Muscle of arm (tissue), 12 donors: ENCODE data around the gene ASIC4. TPM values are rescaled to one million over a fixed set of nuclear protein-coding genes. Genes with fewer than 3 reads are reported as not detected.

Experiments
- DNase-seq: peaks from one replicate; pipeline ENCODE4 v3.0.0-alpha.2; 2013
- polyA plus RNA-seq, 12 donors: library from polyadenylated mRNA; unstranded; fragments of 120-200 nt; gene quantifications; one replicate each; pipeline ENCODE4 v1.2.1, GENCODE V29; 2013; ENCODE audit not compliant: insufficient read length in 12 of 12

The ASIC4 gene
- polyA plus RNA-seq, 12 donors: 0.24 to 1.1 (median 0.48) TPM; not detected in 2

DNA sequence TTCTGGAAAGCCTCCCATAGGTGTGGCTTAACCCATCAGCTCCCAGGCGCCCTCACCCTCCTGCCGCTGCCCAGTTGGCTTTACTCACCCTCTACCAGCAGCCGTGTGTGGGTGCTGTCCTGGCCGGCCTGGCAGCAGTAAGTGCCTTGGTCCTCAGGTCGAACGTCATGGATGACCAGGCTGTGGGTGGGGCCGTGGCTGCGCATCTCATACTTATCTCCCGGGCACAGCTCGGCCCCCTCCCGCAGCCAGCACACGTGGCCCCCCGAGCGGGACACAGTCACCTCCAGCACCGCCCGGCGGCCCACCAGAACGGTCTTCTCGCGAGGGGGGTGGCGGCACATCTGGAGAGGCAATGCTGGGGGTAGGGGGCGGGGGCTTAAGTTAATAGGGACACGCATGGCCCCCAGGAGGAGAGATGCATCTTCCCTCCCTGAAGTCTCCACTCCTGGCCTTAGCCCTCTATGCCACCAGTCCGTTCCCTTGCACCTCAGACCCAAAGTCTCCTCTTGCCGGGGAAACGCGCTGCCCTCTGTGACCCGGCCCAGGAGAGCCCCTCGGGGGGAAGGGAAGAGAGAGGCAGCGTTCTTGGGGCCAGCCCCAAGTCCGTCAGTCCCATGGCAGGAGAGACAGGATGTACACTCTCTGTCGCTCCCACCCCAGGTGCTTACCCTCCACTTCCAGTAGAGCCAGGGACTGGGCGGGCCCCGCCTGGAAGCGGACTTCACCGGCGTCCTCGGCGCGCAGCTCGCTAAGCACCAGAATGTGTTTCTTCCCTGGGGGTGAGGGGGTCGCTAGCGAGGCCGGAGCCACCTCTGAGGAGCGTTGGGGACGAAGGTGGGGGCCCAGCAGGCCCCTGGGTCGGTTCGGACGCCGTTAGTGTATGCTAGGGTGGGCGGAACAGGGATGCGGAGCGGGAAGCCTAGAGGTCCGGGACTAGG, 37.4 kb downstream of the ASIC4 start:
- no peak for DNase-seq

DNA sequence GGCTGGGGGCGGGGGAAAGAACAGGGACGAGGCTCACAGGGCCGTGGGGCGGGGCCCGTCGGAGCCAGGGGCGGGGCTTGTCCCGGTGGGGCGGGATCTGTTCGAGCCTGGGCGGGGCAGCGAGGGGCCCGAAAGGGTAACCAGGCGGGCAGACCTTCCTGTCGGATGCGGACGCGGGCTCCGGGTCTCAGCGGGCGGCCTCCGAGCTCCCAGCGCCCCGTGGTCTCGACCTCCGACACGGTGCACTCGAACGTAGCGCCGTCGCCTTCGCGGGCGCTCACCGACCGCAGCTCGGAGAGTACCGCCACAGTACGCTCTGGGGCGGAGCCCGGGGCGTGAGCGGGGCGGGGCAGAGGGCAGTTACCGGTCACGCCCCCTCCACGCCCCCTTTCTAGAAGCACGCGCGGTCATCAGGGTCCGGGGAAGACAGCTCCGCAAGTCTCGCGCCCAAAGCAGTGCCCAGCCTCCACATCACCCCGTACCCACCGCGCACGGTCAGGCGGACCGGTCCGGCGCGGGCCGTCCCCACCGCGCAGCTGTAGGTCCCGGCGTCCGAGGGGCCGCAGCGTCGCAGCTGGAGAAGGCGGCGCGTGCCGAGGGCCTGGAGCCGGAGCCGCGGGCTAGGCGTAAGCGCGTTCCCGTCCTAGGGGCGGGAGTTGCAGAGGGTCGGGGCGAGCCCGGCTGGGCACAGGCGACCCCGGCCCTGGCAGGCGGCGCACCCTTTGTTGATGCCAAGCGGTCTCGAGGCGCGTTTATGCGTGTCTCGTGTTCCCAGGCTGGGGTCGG, 38.3 kb downstream of the ASIC4 start:
- DNase-seq: peak; percentile 91

DNA sequence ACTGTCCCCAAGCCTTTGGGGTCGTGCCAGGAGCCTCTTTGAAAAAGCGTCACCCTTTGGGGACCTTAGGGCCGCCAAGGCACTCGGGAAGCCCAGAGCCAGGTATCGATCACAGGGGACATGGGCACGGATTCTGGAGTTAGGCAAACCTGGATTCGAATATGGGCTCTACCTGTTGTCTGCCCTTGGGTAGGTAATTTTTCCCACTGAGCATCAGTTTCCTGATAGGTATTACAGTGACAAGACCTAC, 38.8 kb downstream of the ASIC4 start:
- no peak for DNase-seq

DNA sequence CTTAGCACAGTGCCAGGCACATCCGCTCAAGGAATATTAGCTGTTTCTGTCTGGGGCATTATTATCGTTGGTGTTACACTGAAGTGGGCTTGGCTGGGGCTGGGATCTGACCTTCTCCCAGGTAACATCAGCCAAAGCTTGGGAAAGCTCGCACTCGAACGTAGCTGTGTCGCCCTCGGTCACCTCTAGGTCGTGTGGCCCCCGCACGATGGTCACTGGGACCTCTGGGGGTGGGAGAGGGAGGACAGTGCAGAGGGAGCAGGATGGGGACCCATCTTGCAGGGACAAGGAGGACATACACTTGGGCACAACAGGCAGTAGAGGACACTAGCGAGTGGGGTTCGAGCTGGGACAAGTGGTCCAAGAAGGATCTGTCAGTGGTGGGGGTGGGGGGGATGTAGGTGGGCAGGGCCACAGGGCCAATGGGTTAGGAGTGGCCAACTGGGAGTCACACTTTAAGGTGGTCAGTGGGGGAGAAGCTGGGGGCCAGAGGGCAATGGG, 39.2 kb downstream of the ASIC4 start:
- no peak for DNase-seq

DNA sequence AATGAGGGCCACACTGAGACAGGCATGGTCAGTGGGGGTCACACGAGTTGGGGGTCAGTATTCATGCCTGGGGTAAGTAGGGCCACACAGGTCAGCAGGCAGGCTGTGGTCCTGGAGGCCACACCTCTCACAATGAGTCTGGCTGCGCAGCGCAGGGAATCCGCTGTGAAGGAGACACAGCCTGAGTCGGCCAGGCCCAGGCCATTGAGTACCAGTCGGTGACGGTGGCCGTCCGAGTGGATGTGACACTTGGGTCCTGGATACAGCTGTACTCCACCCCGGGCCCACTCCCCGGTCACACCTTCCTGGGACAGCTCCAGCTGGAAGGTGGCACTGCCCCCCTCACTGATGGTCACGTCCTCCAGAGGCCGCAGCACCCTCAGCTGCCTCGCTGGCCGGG, 40.1 kb downstream of the ASIC4 start:
- no peak for DNase-seq

DNA sequence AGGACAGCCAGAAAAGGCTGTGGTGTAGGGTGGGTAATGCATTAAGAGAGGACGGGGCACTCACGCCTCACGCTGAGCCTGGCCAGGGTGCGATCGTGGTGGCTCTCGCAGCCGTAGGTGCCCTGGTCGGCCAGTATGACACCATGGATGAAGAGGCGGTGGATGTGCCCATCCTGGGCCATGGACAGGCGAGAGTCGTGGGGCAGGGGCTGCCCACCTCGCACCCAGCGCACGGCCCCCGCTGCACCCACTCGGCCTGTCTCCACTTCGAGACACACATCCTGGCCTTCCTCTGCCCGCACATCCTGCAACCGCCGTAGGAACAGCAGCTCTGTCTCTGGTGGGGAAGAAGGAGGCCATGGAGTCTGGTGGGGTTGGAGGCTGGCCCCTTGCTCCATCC, 41.7 kb downstream of the ASIC4 start:
- DNase-seq: no peak

DNA sequence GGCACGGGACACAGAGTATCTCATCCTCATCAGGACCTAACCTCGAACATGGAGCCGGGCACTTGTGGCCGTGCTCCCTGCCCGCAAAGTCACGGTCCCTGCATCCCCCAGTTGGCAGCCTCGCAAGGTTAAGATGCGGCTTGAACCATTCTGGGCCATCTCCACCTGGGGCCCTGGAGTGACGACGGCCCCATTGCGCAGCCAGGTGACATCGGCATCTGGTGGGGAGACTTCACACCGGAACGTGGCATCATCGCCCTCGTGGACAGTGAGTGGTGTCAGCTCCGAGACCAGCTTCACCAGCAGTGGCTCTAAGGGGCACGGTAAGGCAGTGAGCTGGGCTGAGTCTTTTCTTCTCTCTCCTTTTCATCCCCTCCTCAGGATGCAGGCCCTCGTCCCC, 42.1 kb downstream of the ASIC4 start:
- DNase-seq: no peak

DNA sequence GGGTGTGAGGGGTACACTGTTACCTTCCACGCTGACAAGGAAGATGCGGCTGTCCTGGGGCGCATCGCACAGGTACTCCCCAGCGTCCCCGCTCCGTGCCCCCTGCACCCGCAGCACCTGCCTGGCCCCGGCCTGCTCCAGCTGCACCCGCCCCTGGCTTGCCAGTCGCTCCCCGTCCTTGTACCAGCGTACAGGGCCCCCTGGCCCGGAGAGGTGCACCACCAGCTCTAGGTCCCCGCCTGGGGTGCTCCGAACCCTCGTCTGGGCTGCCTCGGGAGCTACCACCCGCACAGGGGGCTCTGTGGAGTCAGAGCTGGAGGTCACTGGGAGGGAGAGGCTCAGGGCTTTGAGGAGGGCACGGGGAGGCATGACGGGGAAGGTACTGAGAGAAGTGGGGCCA, 43.0 kb downstream of the ASIC4 start:
- no peak for DNase-seq

DNA sequence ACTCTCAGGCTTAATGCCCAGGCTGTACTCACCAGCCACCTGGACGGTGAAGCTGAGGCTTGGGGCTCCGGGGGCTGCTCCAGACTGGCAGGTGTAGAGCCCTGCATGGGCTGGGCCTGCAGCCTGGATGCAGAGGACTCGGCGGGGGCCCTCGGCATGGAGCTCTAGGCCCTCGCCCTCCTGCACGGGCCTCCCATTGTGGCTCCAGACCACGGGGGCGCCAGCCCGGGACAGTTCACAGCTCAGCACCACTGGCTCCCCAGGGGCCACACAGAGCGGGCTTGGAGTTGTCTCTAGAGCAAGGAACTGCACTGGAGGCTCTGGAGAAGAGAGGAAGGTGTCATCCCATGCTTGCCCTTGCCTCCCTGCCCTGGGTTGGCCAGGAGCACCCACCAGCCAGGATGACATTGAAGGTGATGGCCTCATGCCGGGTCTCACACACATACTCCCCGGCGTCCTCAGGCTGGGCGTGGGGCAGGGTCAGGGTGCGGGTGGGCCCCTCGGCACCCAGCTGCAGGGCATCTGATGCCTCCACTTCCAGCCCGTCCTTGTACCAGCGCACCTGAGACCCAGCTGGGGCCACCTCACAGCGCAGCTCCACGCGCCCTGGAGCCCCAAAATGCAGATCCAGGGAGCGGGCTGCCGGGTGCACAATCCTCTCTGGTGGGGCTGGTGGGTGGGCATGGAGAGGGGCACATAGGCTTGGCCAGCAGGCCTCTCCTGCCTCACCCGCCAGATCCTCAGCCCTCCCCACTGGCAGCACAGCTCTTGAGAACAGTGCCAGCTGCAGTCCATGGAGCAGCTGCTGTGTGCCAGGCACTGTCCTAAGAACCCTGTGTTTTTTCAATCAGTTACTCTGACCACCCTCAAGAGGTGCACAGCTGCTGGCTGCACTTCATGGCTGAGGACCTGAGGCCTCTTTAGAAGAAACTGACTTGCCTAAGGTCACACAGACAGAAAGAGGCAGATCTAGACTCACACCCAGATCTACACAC, 43.8 kb downstream of the ASIC4 start:
- DNase-seq: no peak

DNA sequence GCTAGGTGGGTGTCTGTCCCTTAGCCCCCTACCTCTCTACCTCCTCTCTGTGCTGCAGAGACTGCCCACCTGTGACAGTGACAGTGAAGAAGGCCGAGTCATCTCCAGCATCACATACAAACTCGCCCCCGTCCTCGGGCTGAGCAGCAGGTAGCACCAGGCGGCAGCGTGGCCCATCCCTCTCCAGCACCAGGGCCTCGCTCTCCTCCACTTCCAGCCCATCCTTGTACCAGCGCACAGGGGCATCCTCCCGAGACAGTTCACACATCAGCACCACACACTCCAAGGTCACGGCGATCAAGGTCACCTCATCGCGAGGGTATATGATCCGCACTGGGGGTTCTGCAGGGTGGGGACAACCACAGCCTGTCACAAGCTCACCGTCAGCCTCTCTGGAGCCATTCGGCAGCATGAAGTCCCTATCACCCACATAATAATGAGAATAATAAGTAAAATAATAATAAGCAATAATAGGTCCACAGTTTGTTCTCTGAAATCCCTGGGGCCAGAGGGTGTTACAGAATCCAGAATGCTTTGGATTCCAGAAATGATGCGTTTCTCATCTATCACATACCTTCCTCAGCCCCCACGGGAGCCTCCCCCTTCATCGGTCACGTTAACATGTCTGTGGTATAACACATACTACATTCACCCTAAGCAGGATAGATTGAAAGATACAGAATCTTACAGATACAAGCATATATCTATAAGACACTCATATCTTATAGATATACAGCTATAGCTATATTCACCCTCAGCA, 45.1 kb downstream of the ASIC4 start:
- no peak for DNase-seq

DNA sequence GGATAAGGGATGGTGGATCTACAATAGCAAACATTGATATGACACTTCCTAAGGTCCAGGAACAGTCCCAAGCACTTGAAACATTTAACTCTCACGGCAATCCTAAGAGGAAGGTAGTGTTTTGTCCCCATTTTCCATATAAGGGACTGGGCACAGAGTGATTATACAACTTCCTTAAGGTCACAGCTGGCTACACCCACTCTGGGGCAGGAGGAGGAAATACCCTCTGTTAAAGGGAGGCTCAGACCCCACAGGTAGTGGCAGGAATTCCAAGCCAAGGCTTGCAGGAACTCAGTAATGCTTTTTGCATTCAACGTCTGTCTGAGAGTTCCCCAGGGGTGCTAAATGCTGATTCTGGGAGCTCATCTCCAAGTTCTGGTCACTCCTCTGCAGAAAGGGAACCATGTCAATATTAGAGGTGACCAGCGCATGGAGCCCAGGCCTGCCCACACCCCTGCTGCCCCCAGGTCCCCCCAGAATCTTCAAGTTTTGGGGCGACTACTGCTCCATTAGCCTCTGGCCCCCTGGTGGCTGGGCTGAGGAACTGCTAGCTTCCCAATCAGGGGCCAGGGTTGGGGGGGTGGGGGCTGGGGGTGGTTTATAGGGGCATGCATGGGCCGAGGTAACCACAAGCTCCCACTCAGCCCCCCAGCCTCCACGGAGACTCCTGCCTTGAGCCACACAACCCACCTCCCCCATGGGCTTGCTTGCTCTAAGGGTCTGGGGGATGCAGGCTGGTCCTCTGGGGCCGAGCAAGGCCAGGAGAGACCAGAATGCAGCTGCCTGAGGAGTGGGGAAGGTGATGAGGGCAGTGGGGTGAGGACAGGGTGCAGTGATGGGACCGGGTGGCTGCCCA, 46.0 kb downstream of the ASIC4 start:
- DNase-seq: no peak

DNA sequence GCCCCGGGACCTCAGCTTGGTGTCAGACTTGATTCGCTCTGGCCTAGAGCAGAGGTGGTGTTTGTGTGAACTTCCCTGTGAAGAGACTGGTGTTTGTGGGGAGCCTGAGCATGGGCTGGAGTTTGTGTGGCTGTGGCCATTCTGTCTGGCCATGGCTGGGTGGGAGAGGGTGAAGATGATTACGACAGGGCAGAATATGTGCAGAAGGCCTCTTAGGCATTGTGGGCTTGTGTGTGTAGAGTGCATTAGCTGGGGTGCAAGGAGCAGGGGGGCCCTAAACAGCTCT, 46.6 kb downstream of the ASIC4 start:
- DNase-seq: no peak

DNA sequence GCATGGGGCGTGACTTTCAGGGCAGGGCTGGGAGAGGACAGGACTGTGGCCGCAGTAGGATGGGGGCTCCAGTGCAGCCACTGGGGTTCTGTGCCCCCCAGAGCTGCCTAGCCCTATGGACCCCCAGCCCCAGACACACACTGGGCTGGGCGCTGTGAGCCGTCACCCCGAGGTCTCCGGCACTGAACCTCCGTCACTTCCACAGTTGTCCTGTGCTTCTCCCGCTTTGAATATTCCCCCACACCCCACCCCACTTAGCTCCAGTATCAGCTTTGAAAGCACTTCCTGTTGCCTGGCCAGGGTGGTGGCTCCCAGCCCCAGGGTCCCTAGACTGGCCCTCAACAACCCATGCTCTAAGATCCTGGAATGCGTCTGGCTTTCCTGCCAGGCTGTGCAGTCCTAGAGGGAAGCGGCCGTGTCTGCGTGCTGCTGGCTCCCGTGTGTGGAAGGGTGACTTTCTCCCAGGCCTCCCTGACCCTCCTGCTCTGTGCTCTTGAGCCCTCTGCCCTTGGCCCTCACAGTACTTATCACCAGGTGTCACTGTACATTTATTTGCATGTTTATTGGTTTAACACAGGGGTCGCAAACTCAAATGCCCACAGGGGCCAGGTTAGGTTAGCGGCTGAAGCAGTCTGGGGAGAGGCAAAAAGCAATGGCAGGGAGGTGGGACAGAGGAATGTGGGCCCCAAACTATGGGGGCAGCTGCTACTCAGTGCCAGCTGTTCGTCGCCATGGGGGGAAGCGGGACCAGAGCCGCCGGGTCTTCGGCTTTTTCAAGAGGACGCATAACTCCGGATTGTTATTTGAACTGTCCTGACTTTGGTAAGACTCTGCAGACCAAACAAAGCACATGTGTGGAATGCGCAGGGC, 47.1 kb downstream of the ASIC4 start:
- no peak for DNase-seq

DNA sequence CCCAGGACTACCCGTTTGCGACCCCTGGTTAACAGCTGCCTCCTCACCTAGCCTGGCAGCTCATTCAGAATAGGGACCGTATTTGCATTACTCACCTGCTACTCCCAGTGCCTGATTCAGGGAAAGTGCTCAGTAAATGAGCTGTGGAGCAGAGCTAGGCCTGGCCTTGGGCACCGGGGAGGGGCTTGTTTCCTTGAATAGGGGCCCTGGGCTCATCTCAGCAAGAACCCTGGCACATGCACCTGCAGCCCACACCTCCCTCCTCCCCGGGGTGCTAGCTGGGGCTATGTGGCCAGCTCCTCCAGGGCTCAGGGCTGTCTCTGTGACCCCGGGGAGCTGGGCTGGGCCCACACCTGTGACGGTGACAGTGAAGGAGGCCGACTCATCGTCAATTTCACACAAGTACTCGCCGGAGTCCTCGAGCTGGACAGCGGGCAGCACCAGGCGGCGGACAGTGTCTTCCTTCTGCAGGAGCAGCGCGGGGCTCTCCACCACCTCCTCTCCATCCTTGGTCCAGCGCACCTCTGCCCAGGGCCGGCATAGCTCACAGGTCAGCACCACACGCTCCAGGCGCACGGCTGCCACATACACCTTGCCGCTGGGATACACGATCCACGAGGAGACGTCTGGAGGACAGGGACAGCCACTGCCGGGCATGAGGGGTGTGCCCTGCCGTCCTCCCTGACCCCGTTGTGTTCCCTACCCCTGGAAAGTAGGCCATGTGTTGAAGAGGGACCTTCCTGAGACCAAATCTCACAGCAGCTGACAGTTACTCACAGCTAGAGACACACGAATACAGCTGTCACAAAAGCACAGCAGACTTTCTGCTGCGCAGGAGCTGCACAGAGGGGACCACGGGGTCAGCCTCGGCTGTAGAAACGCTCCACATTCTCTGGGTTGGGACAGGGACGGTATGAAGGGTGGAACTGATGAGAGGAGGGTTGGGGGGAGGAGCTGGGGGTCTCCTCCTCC, 48.1 kb downstream of the ASIC4 start:
- DNase-seq: no peak

DNA sequence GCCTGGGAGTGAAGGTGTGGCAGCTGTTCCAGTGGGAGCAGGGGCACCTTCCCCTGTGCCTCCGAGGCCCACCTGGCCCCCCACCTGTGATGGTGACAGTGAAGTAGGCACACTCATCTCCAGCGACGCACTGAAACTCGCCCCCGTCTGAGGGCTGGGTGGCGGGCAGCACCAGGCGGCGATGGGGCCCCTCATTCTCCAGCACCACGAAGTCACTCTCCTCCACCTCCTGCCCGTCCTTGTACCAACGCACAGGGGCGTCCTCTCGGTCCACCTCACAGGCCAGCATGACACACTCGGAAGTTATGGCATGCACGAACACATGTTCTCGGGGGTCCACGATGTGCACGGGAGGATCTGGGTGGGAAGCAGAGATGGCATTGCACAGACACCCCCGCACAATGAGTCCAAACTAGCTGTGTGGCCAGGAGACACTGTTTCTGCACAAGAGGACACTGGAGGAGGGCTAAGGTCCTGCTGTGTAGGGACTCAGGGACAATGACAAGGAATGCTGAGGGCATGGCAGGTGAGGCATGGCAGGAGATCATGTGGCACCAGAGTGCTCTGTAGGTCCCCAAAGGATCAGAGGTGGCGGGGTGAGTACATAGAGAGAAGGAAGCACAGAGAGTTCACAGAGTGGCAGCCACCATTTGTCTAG, 49.1 kb downstream of the ASIC4 start:
- no peak for DNase-seq

DNA sequence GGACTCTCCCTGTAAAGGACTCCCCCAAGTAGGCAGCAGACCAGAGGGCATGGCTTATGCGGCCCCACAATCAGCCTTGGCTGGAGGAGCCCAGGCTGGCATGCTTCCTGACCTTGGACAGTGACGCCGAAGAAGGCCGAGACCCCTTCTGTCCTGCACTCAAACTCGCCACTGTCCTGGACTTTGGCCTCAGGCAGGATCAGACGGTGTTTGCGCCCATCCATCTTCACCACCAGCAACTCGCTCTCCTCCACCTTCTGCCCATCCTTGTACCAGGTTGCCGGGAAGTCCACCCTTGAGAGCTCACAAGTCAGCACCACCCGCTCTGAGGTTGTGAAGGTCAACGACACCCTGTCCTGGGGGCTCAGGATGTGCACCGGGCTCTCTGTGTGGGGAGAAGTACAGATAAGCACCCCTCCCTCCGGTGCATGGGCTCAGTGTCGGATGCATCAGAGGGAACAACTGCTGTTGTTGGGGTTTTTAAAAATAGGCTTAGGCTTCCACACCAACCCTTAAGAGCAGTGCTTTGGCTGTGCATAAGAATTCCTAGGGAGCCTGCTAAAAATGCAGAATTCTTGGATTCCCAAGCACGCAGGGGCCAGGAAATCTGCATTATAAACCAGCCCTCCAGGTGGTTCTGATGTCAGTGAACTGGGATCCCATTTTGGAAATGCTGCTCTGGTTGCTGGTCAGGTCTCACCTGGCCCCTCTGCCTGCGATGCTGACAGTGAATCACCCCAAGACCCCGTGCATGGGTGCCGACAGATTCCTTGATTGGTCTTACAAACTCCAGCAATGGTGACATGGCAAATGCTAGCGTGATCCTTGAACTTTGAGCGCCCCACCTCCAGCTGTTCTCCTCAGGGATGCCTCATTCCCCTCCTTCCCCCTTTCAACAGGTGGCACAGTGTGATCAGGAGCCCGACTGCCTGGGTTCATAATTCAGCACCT, 51.1 kb downstream of the ASIC4 start:
- no peak for DNase-seq
